Heart right ventricle (tissue), 16 donors: ENCODE measurements around the gene KIF18B. TPM values are rescaled to one million over a fixed set of nuclear protein-coding genes. Genes with fewer than 3 reads are reported as not detected.

ENCODE experiments used
- ATAC-seq, 8 donors: fragments of 200-7000 bp; cut with Tn5 transposase; one replicate each; pipeline ENCODE4 v1.9.1; 2020; ENCODE audit warnings: mild to moderate bottlenecking in 8 of 8, moderate library complexity in 8 of 8, moderate number of reproducible peaks in 1 of 8
- DNase-seq, 2 donors: peaks; one replicate each; pipeline ENCODE4 v3.0.0-alpha.2; 2020
- H3K27ac ChIP-seq, 10 donors: fragments of 200-600 bp; sonication (generic) in 2 of 10; one replicate each; pipeline versions ENCODE4 v1.5.0 to v1.8.0; 2020 to 2022; ENCODE audit warnings: mild to moderate bottlenecking in 3 of 10
- H3K27me3 ChIP-seq, 7 donors: fragments of 200-600 bp; one replicate each; pipeline ENCODE4 v1.8.0; 2021 to 2022; ENCODE audit warnings: mild to moderate bottlenecking in 2 of 7
- H3K36me3 ChIP-seq, 9 donors: fragments of 200-600 bp; sonication (generic) in 1 of 9; one replicate each; pipeline versions ENCODE4 v1.5.0 to v1.8.0; 2020 to 2022; ENCODE audit warnings: mild to moderate bottlenecking in 2 of 9
- H3K4me1 ChIP-seq, 9 donors: fragments of 200-600 bp; sonication (generic) in 1 of 9; one replicate each; pipeline versions ENCODE4 v1.5.0 to v1.8.0; 2020 to 2022; ENCODE audit warnings: mild to moderate bottlenecking in 4 of 9
- H3K4me3 ChIP-seq, 10 donors: fragments of 200-600 bp; sonication (generic) in 2 of 10; one replicate each; pipeline versions ENCODE4 v1.5.0 to v1.8.0; 2020 to 2022; ENCODE audit warnings: mild to moderate bottlenecking in 7 of 10, moderate library complexity in 2 of 10
- H3K9me3 ChIP-seq, 11 donors: fragments of 200-600 bp in 10 of 11; sonication (generic) in 2 of 11; one replicate each; pipeline versions ENCODE4 v1.5.0 to v1.8.0; 2013 to 2022; ENCODE audit warnings: mild to moderate bottlenecking in 2 of 11, control low read depth in 1 of 11, moderate library complexity in 1 of 11
- WGBS, 2 donors: extraction: QIAGEN DNeasy Blood & Tissue Kit; methylation state at CpG; one replicate each; pipeline ENCODE4 v1.1.7; 2013; ENCODE audit warnings: inconsistent platforms in 1 of 2; 5-methylcytosine and 5-hydroxymethylcytosine counted together
- intact Hi-C, 10 donors: fragments of 100-400 bp; cut with DNase I; formaldehyde crosslinking; loops; one replicate each; pipeline versions ENCODE4 v1.11.1 to v1.14.2; 2022
- microRNA-seq, 2 donors: library from miRNA; unstranded; fragments of <30 nt; microRNA quantifications; one replicate each; pipeline ENCODE4 v1.2.0, GENCODE V29; 2021
- polyA plus RNA-seq, 2 donors: library from polyadenylated mRNA; stranded (reverse); fragments of 200-250 nt; gene quantifications; one replicate each; pipeline ENCODE4 v1.2.3, GENCODE V29; 2013
- total RNA-seq, 10 donors: library from RNA; stranded (reverse); fragmentation: NEBNext Ultra II Directional in 3 of 10; extraction: Animal tissue kit (Norgen Biotek cat#: 25700) in 3 of 10; gene quantifications; one replicate each; pipeline versions ENCODE4 v1.2.1 to v1.2.4, GENCODE V29; 2021 to 2023
- TF ChIP-seq, protein P1 (sequence below), 9 donors: fragments of 200-600 bp; sonication (generic) in 2 of 9; IDR thresholded peaks; one replicate each; pipeline versions ENCODE4 v1.5.0 to v1.8.0; 2021 to 2022; ENCODE audit warnings: antibody characterized with exemption in 9 of 9, mild to moderate bottlenecking in 5 of 9, moderate library complexity in 1 of 9
- donor health status: Arrhythmogenic right ventricular cardiomyopathy.
- donor health status: ischemic (EF 13 %, LVEDD 7.1; RV severe dilation, severe dysfunction).
- donor health status: healthy with polysubstance abuse.
- donor health status: DM: no; HTN: yes; CAD: no.
- donor health status: DM: no; HTN: no; CAD: no.
- donor health status: ischemic (EF 25% LVEDD 6.9; RV normal size, moderate dysfunction).
- donor health status: ischemic (EF 25% LVEDD 5.7; RV mildly dilated, moderate dysfunction).
- donor health status: healthy.
- donor health status: DM: yes; HTN: yes; CAD: no.
- donor health status: Ischemic cardiomyopathy.
- donor health status: ischemic (EF 35%, LVEDD 5.7; RV mildly dilated, moderate dysfunction).
- donor health status: nonischemic (EF 11% LVEDD 7.7; RV severe dilation, severe dysfunction).
- donor health status: DM: yes; HTN: yes; CAD: no.
- donor health status: PGD.
- donor health status: ischemic (EF 29% LVEDD 5.4; RV normal size, mild dysfunction).
- donor health status: nonischemic (EF 23%, LVEDD 6.1; RV moderate dilation, normal function).

The KIF18B gene
- total and polyA plus RNA-seq, 12 donors: 0.04 to 4.3 (median 0.20) TPM; not detected in 1

DNA sequence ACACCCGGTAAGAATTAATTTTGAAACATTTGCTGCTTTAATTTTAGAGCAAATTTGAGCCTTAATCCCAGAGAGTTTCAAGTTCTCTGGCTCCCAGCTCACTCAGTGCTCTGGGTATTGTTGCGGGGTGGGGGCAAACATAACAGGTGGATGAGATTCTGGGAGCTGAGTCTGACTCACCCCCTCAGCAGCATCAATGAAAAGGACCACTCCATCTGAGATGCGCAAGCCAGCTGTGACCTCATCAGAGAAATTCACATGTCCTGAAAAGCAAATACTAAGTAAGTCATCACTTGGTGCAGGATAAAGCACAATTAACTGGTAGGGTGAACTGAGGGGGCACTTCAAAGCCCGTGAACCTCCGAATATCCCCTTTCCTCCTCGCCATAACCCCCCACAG is 68.2 kb downstream of the KIF18B start:
- DNase-seq: no peak
- Histone ChIP-seq H3K9me3 (no peaks in the 10 kb centered on the region), H3K27me3 (no peaks in the 10 kb centered on the region), H3K36me3 (peaks cover 0 to 100% (median 76%) of the 10 kb centered on the region in 9 donors), H3K27ac (no peak overlapping the region), H3K4me1 (no peaks in the 10 kb centered on the region), H3K4me3 (no peak overlapping the region)
- WGBS, 2 donors: 89 to 98% methylated on average over 6 of the region's 6 CpGs
- intact Hi-C loops: no loop called here
- no peak for ATAC-seq
- TF ChIP-seq, protein P1, sequence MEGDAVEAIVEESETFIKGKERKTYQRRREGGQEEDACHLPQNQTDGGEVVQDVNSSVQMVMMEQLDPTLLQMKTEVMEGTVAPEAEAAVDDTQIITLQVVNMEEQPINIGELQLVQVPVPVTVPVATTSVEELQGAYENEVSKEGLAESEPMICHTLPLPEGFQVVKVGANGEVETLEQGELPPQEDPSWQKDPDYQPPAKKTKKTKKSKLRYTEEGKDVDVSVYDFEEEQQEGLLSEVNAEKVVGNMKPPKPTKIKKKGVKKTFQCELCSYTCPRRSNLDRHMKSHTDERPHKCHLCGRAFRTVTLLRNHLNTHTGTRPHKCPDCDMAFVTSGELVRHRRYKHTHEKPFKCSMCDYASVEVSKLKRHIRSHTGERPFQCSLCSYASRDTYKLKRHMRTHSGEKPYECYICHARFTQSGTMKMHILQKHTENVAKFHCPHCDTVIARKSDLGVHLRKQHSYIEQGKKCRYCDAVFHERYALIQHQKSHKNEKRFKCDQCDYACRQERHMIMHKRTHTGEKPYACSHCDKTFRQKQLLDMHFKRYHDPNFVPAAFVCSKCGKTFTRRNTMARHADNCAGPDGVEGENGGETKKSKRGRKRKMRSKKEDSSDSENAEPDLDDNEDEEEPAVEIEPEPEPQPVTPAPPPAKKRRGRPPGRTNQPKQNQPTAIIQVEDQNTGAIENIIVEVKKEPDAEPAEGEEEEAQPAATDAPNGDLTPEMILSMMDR (IDR thresholded peaks at IDR 0.05): no peak

DNA sequence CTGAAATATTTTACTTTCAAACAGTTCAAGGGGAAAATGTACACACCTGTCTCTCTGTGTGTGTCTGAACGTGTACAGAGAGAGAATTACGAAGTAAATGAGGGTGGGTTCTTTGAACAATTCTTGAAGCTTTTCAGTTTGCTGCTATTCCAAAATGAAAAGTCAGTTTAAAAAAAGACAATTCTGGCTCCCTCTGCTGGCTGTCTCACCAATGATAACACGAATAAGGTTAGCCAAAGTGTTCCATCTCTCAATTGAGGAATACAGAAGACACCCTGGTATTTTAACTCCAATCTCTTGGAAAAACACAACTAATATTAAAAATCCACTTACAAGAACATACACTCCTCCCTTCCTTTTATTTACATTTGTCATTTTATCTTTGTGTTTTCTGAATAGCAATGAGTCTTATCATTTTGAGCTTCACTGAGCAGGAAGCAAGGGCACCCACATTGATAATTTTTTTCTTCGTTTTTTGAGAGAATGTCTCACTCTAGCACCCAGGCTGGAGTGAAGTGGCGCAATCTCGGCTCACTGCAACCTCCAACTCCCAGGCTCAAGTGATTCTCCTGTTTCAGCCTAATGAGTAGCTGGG is 68.8 kb downstream of the KIF18B start:
- no peaks in the 10 kb centered on the region for H3K9me3 ChIP-seq
- intact Hi-C loops: loop anchor here in 1 of 10 donors (1.0 kb wide), 1 partner anchor 104 kb away; no protein-coding TSS in a partner anchor
- no peak overlapping the region for H3K27ac ChIP-seq
- ATAC-seq (peak in 1 of 8 donors; percentile 28), DNase-seq (peak in 1 of 2 donors; percentile 49)
- H3K27me3 ChIP-seq: no peaks in the 10 kb centered on the region
- 56 to 58% methylated on average over 6 of the region's 6 CpGs for WGBS, 2 donors
- H3K4me3 ChIP-seq: no peak overlapping the region
- TF ChIP-seq, protein P1 (IDR thresholded peaks at IDR 0.05): peak; percentile 20 to 70 (median 65)
- peaks cover 0 to 100% (median 71%) of the 10 kb centered on the region in 9 donors for H3K36me3 ChIP-seq
- no peaks in the 10 kb centered on the region for H3K4me1 ChIP-seq

DNA sequence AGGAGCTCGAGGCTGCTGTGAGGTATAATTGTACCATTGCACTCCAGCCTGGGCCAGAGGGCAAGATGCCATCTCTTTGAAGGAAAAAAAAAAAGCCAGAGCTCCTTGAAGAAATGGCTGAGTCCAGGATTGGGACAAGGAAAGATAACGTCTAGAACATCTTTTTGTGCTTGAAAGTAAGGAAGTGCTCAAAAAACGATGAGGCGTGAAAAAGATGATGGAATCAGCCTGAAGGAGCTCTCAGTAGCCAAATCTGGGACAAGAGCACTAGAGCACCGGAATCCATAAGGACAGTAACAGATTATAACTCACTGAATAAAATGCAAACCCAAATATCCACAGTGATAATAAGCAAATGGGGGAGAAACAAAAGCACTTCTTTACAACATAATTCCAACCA is 70.5 kb downstream of the KIF18B start:
- no peak overlapping the region for H3K4me3 ChIP-seq
- no peaks in the 10 kb centered on the region for H3K27me3 ChIP-seq
- TF ChIP-seq, protein P1 (IDR thresholded peaks at IDR 0.05): no peak
- peaks cover 0 to 100% (median 65%) of the 10 kb centered on the region in 9 donors for H3K36me3 ChIP-seq
- intact Hi-C loops: no loop called here
- H3K4me1 ChIP-seq: peaks cover 0 to 13% (median 7%) of the 10 kb centered on the region in 9 donors
- no peak overlapping the region for H3K27ac ChIP-seq
- H3K9me3 ChIP-seq: no peaks in the 10 kb centered on the region
- WGBS, 2 donors: 89% methylated on average over 5 of the region's 5 CpGs
- DNase-seq (no peak), ATAC-seq (no peak)

- WGBS, 2 donors: 88 to 92% methylated on average over 6 of the region's 6 CpGs
- intact Hi-C loops: no loop called here
- DNase-seq (no peak), ATAC-seq (no peak)
- Histone ChIP-seq H3K4me1 (peaks cover 0 to 19% (median 7%) of the 10 kb centered on the region in 9 donors), H3K36me3 (peaks cover 0 to 100% (median 64%) of the 10 kb centered on the region in 9 donors), H3K4me3 (no peak overlapping the region), H3K27ac (no peak overlapping the region), H3K27me3 (no peaks in the 10 kb centered on the region), H3K9me3 (no peaks in the 10 kb centered on the region)
- TF ChIP-seq, protein P1 (IDR thresholded peaks at IDR 0.05): no peak
Measured at GRCh38 chr17:44875761-44876160, 71.8 kb downstream of the KIF18B start.

Small RNA genes lying within 50 kb of the gene (microRNA-seq; reads per million reads assigned to microRNA genes)
- 0 to 0.60 reads per million in 2 donors for gene MIR6783

Other genes with a start within 250 kb of the KIF18B start
- gene DBF4B, start 239.1 kb downstream of the KIF18B start, total RNA-seq: 1 to 10 TPM; 2.9 to 5.5 (median 4.0) TPM
- gene DBF4B, start 239.1 kb downstream of the KIF18B start, polyA plus RNA-seq: 1 to 10 TPM; 2.2 to 8.0 TPM
- 10 to 100 TPM in 4 of 10 donors, 1 to 10 TPM in 6; 3.2 to 18.3 (median 7.8) TPM for gene ADAM11, start 188.8 kb downstream of the KIF18B start, total RNA-seq
- gene ADAM11, start 188.8 kb downstream of the KIF18B start, polyA plus RNA-seq: 10 to 100 TPM in 1 of 2 donors, under 1 TPM in 1; 0.75 to 13.0 TPM
- gene GJC1, start 117.5 kb downstream of the KIF18B start, total RNA-seq: 10 to 100 TPM; 13.9 to 41.5 (median 23.8) TPM
- 10 to 100 TPM; 10.9 to 17.0 TPM for gene GJC1, start 117.5 kb downstream of the KIF18B start, polyA plus RNA-seq
- gene HIGD1B, start 99.9 kb downstream of the KIF18B start, total RNA-seq: 10 to 100 TPM in 4 of 10 donors, 1 to 10 TPM in 6; 4.7 to 26.6 (median 8.1) TPM
- 10 to 100 TPM; 24.3 to 61.9 TPM for gene HIGD1B, start 99.9 kb downstream of the KIF18B start, polyA plus RNA-seq
- gene EFTUD2, start 48.3 kb downstream of the KIF18B start, total RNA-seq: 10 to 100 TPM; 52.3 to 78.2 (median 62.9) TPM
- 10 to 100 TPM; 21.6 to 54.5 TPM for gene EFTUD2, start 48.3 kb downstream of the KIF18B start, polyA plus RNA-seq
- gene GFAP, start 32.3 kb downstream of the KIF18B start, total RNA-seq: 1 to 10 TPM; 3.1 to 8.6 (median 7.4) TPM
- gene GFAP, start 32.3 kb downstream of the KIF18B start, polyA plus RNA-seq: 1 to 10 TPM; 2.1 to 6.1 TPM
- 10 to 100 TPM in 2 of 10 donors, 1 to 10 TPM in 5, under 1 TPM in 3; 0.37 to 25.6 (median 1.1) TPM for gene C1QL1, start 20.5 kb upstream of the KIF18B start, total RNA-seq
- 10 to 100 TPM in 1 of 2 donors, 1 to 10 TPM in 1; 2.2 to 12.7 TPM for gene C1QL1, start 20.5 kb upstream of the KIF18B start, polyA plus RNA-seq
- gene DCAKD, start 103.9 kb upstream of the KIF18B start, total RNA-seq: 10 to 100 TPM; 28.1 to 46.2 (median 32.7) TPM
- gene DCAKD, start 103.9 kb upstream of the KIF18B start, polyA plus RNA-seq: 10 to 100 TPM; 21.1 to 22.9 TPM
- 100 to 1,000 TPM in 1 of 10 donors, 10 to 100 TPM in 9; 60.6 to 110 (median 74.4) TPM for gene NMT1, start 113.5 kb upstream of the KIF18B start, total RNA-seq
- 10 to 100 TPM; 40.9 to 68.5 TPM for gene NMT1, start 113.5 kb upstream of the KIF18B start, polyA plus RNA-seq
- 100 to 1,000 TPM in 9 of 10 donors, 10 to 100 TPM in 1; 87.2 to 188 (median 115) TPM for gene PLCD3, start 184.7 kb upstream of the KIF18B start, total RNA-seq
- 10 to 100 TPM; 44.6 to 72.3 TPM for gene PLCD3, start 184.7 kb upstream of the KIF18B start, polyA plus RNA-seq
- 1 to 10 TPM; 6.1 to 9.7 (median 7.3) TPM for gene ACBD4, start 187.9 kb upstream of the KIF18B start, total RNA-seq
- gene ACBD4, start 187.9 kb upstream of the KIF18B start, polyA plus RNA-seq: 10 to 100 TPM in 1 of 2 donors, 1 to 10 TPM in 1; 4.2 to 16.7 TPM
- gene HEXIM1, start 200.7 kb upstream of the KIF18B start, total RNA-seq: 10 to 100 TPM; 17.0 to 37.4 (median 20.1) TPM
- 10 to 100 TPM in 1 of 2 donors, 1 to 10 TPM in 1; 8.4 to 11.0 TPM for gene HEXIM1, start 200.7 kb upstream of the KIF18B start, polyA plus RNA-seq
- gene HEXIM2, start 214.1 kb upstream of the KIF18B start, total RNA-seq: 10 to 100 TPM in 1 of 10 donors, 1 to 10 TPM in 9; 4.6 to 10.3 (median 6.3) TPM
- 1 to 10 TPM; 3.0 to 6.4 TPM for gene HEXIM2, start 214.1 kb upstream of the KIF18B start, polyA plus RNA-seq